H1 (cell line): ENCODE data around the gene TMBIM6. TPM values are rescaled to one million over a fixed set of nuclear protein-coding genes. Genes with fewer than 3 reads are reported as not detected.

Experiments used
- CTCF ChIA-PET: fragments of 300-600 bp; sonication (Branson Sonifier 250); formaldehyde crosslinking; loops from one replicate; lab custom pipeline; 2021; ENCODE audit not compliant: partially characterized antibody; lab: Charles Lee
- POLR2A ChIA-PET: fragments of 300-600 bp; sonication (Branson Sonifier 250); formaldehyde crosslinking; loops from one replicate; lab custom pipeline; 2021; ENCODE audit warnings: inconsistent platforms; ENCODE audit not compliant: partially characterized antibody; lab: Charles Lee
- DNase-seq, 2 experiments: peaks; one replicate each; pipeline versions ENCODE4 v3.0.0 to v3.0.0-alpha.2; 2010 to 2022; ENCODE audit warnings: low spot score in 2 of 2, low read depth in 1 of 2, mixed read lengths in 1 of 2
- FAIRE-seq: peaks from 2 replicates; lab custom pipeline; 2011; peaks lifted over from hg19 to GRCh38; lab: Jason Lieb, UNC
- H2AFZ ChIP-seq: 2 replicates; pipeline ENCODE4 v1.8.1; 2012; ENCODE audit warnings: low read length, inconsistent platforms
- H2AK5ac ChIP-seq: 2 replicates; pipeline ENCODE4 v1.6.1; 2013; ENCODE audit warnings: low read depth, low read length
- H2BK120ac ChIP-seq: replicated peaks from 2 replicates; pipeline ENCODE3; 2013; ENCODE audit warnings: low read depth, low read length, inconsistent platforms
- H2BK12ac ChIP-seq: 2 replicates; pipeline ENCODE4 v1.6.1; 2013; ENCODE audit warnings: low read depth, low read length
- H2BK15ac ChIP-seq: 2 replicates; pipeline ENCODE4 v1.6.1; 2013; ENCODE audit warnings: low read length
- H2BK20ac ChIP-seq: 2 replicates; pipeline ENCODE4 v1.6.1; 2013; ENCODE audit warnings: low read length
- H2BK5ac ChIP-seq: 2 replicates; pipeline ENCODE4 v1.6.1; 2013; ENCODE audit warnings: low read depth, low read length
- H3K14ac ChIP-seq: 2 replicates; pipeline ENCODE4 v1.6.1; 2013; ENCODE audit warnings: inconsistent platforms; ENCODE audit not compliant: insufficient read length
- H3K18ac ChIP-seq: 2 replicates; pipeline ENCODE4 v1.6.1; 2013; ENCODE audit warnings: low read length; ENCODE audit errors: extremely low read depth
- H3K23ac ChIP-seq: 2 replicates; pipeline ENCODE4 v1.6.1; 2013; ENCODE audit warnings: inconsistent platforms; ENCODE audit not compliant: insufficient read length
- H3K23me2 ChIP-seq: 2 replicates; pipeline ENCODE4 v1.6.1; 2013; ENCODE audit warnings: low read depth, low read length
- H3K27ac ChIP-seq: 2 replicates; pipeline ENCODE4 v1.6.1; 2011; ENCODE audit warnings: low read depth, low read length, inconsistent platforms
- H3K27me3 ChIP-seq, 4 experiments: replicated peaks in 1 of 4; 1 replicate in 1 of 4; 2 replicates in 3 of 4; pipeline versions ENCODE4 v1.6.1 to v1.8.1; 2011 to 2013; ENCODE audit warnings: low read length in 3 of 4, mild to moderate bottlenecking in 3 of 4, inconsistent platforms in 2 of 4, mixed read lengths in 2 of 4, moderate library complexity in 1 of 4; ENCODE audit not compliant: control insufficient read depth in 3 of 4, insufficient read depth in 3 of 4; ENCODE audit errors: extremely low read depth in 1 of 4
- H3K36me3 ChIP-seq, 4 experiments: 2 replicates each; pipeline versions ENCODE4 v1.6.1 to v1.8.1; 2011 to 2013; ENCODE audit warnings: mild to moderate bottlenecking in 4 of 4, low read length in 3 of 4, moderate library complexity in 2 of 4, control low read depth in 1 of 4, inconsistent platforms in 1 of 4; ENCODE audit not compliant: insufficient read depth in 4 of 4, control insufficient read depth in 2 of 4
- H3K4ac ChIP-seq: replicated peaks from 2 replicates; pipeline ENCODE3; 2013; ENCODE audit warnings: low read length, low read depth, mixed read lengths, inconsistent platforms; ENCODE audit not compliant: insufficient read length
- H3K4me1 ChIP-seq, 4 experiments: replicated peaks in 1 of 4; 1 replicate in 1 of 4; 2 replicates in 3 of 4; pipeline versions ENCODE4 v1.6.1 to v1.8.1; 2011 to 2013; ENCODE audit warnings: low read length in 3 of 4, inconsistent platforms in 2 of 4, mixed read lengths in 1 of 4; ENCODE audit not compliant: insufficient read depth in 4 of 4, control insufficient read depth in 3 of 4
- H3K4me2 ChIP-seq, 2 experiments: 2 replicates each; pipeline versions ENCODE4 v1.6.1 to v1.8.1; 2011 to 2013; ENCODE audit warnings: low read depth in 2 of 2, low read length in 2 of 2, control low read depth in 1 of 2, inconsistent platforms in 1 of 2, mild to moderate bottlenecking in 1 of 2; ENCODE audit not compliant: insufficient read depth in 1 of 2
- H3K4me3 ChIP-seq, 4 experiments: fragments of 200-600, 300-600 bp in 1 of 4; sonication (generic), shearing (Covaris generic), sonication (Bioruptor Twin) in 1 of 4; 2 replicates each; pipeline versions ENCODE4 v1.5.1 to v1.8.1; 2011 to 2016; ENCODE audit warnings: low read length in 4 of 4, low read depth in 3 of 4, control low read depth in 2 of 4, inconsistent platforms in 2 of 4, mild to moderate bottlenecking in 2 of 4, mixed read lengths in 1 of 4, moderate library complexity in 1 of 4; ENCODE audit not compliant: insufficient read depth in 2 of 4; ENCODE audit errors: extremely low read depth in 1 of 4
- H3K56ac ChIP-seq: replicated peaks from 2 replicates; pipeline ENCODE3; 2013; ENCODE audit warnings: low read depth, mild to moderate bottlenecking, mixed read lengths, low read length, inconsistent platforms; ENCODE audit not compliant: insufficient read length
- H3K79me1 ChIP-seq: 2 replicates; pipeline ENCODE4 v1.6.1; 2013; ENCODE audit warnings: low read depth, low read length, control low read depth
- H3K79me2 ChIP-seq, 2 experiments: 2 replicates each; pipeline versions ENCODE4 v1.6.1 to v1.8.1; 2012 to 2013; ENCODE audit warnings: low read length in 2 of 2, mild to moderate bottlenecking in 2 of 2, inconsistent platforms in 1 of 2; ENCODE audit not compliant: insufficient read depth in 2 of 2, control insufficient read depth in 1 of 2
- H3K9ac ChIP-seq, 4 experiments: replicated peaks in 1 of 4; 1 replicate in 1 of 4; 2 replicates in 3 of 4; pipeline versions ENCODE4 v1.6.1 to v1.8.1; 2011 to 2013; ENCODE audit warnings: low read depth in 3 of 4, low read length in 3 of 4, control low read depth in 2 of 4, mild to moderate bottlenecking in 2 of 4, moderate library complexity in 2 of 4, inconsistent platforms in 1 of 4; ENCODE audit errors: extremely low read depth in 1 of 4
- H3K9me3 ChIP-seq, 2 experiments: 2 replicates each; pipeline versions ENCODE4 v1.6.1 to v1.8.1; 2012 to 2013; ENCODE audit warnings: mild to moderate bottlenecking in 2 of 2, moderate library complexity in 2 of 2, control low read depth in 1 of 2, inconsistent platforms in 1 of 2, low read depth in 1 of 2, low read length in 1 of 2, mixed read lengths in 1 of 2; ENCODE audit not compliant: insufficient read depth in 2 of 2
- H4K20me1 ChIP-seq, 2 experiments: replicated peaks in 1 of 2; 2 replicates each; pipeline versions ENCODE3 to v1.8.1; 2011 to 2013; ENCODE audit warnings: inconsistent platforms in 2 of 2, low read length in 2 of 2, mild to moderate bottlenecking in 1 of 2; ENCODE audit not compliant: insufficient read depth in 2 of 2, control insufficient read depth in 1 of 2
- H4K5ac ChIP-seq: 2 replicates; pipeline ENCODE4 v1.6.1; 2013; ENCODE audit warnings: low read length, low read depth, mixed read lengths, inconsistent platforms; ENCODE audit not compliant: insufficient read length
- H4K8ac ChIP-seq: 2 replicates; pipeline ENCODE4 v1.8.0; 2013; ENCODE audit warnings: mild to moderate bottlenecking, moderate library complexity, low read length, inconsistent platforms; ENCODE audit not compliant: insufficient read depth; ENCODE audit errors: extremely low read depth
- H4K91ac ChIP-seq: replicated peaks from 2 replicates; pipeline ENCODE3; 2013; ENCODE audit warnings: low read length, mixed read lengths, inconsistent platforms; ENCODE audit not compliant: insufficient read length
- ATF2 ChIP-seq: IDR thresholded peaks from 2 replicates; pipeline ENCODE4 v1.6.1; 2012; ENCODE audit warnings: low read length, inconsistent platforms
- BCL11A ChIP-seq, 2 experiments: IDR thresholded peaks; one replicate each; pipeline ENCODE4 v1.6.1; 2011; ENCODE audit warnings: low read depth in 2 of 2, low read length in 2 of 2, mild to moderate bottlenecking in 2 of 2
- CBX5 ChIP-seq: fragments of 300-800, 300-1000 bp; sonication (generic); IDR thresholded peaks from 2 replicates; pipeline ENCODE4 v1.7.1; 2016; ENCODE audit warnings: antibody characterized with exemption, low read length, low read depth
- EGR1 ChIP-seq: IDR thresholded peaks from 2 replicates; pipeline ENCODE4 v1.6.1; 2011; ENCODE audit warnings: low read depth, low read length, borderline replicate concordance
- EP300 ChIP-seq, 2 experiments: IDR thresholded peaks; 1 replicate in 1 of 2; 2 replicates in 1 of 2; pipeline ENCODE4 v1.6.1; 2011 to 2012; ENCODE audit warnings: low read depth in 2 of 2, low read length in 2 of 2, mild to moderate bottlenecking in 2 of 2, borderline replicate concordance in 1 of 2, inconsistent platforms in 1 of 2, moderate library complexity in 1 of 2
- GABPA ChIP-seq: IDR thresholded peaks from 2 replicates; pipeline ENCODE4 v1.6.1; 2011; ENCODE audit warnings: mild to moderate bottlenecking, low read length, moderate library complexity, borderline replicate concordance; ENCODE audit not compliant: insufficient read depth
- KDM1A ChIP-seq: fragments of 200-600, 300-600 bp; sonication (generic); IDR thresholded peaks from 2 replicates; pipeline ENCODE4 v1.7.1; 2016; ENCODE audit warnings: mild to moderate bottlenecking, low read length, borderline replicate concordance
- PHF8 ChIP-seq: fragments of 200-600 bp; sonication (generic); conservative IDR thresholded peaks from 2 replicates; pipeline ENCODE4 v1.7.1; 2012; ENCODE audit warnings: low read depth, mild to moderate bottlenecking, inconsistent platforms, low read length, moderate library complexity
- POU5F1 ChIP-seq: IDR thresholded peaks from 2 replicates; pipeline ENCODE4 v1.6.1; 2011; ENCODE audit warnings: low read depth, mild to moderate bottlenecking, low read length, moderate library complexity
- RFX5 ChIP-seq: IDR thresholded peaks from 2 replicates; pipeline ENCODE4 v1.6.1; 2011; ENCODE audit warnings: low read depth, low read length, improper control_type of control experiment, borderline replicate concordance
- TAF7 ChIP-seq: optimal IDR thresholded peaks from 2 replicates; pipeline ENCODE3; 2011; ENCODE audit warnings: low read depth, mild to moderate bottlenecking, inconsistent platforms, low read length, moderate library complexity, borderline replicate concordance
- WGBS, 2 experiments: shearing (Covaris generic) in 1 of 2; methylation state at CpG; one replicate each; pipeline versions ENCODE4 v1.1.6 to v1.1.7; 2013 to 2015; ENCODE audit warnings: low lambda C conversion rate in 2 of 2, mixed read lengths in 2 of 2, inconsistent platforms in 1 of 2, low coverage in 1 of 2, missing lambda C conversion rate in 1 of 2; ENCODE audit not compliant: insufficient replicate concordance in 2 of 2, insufficient coverage in 1 of 2, insufficient read length in 1 of 2; ENCODE audit errors: extremely low coverage in 1 of 2, missing lambda C conversion rate in 1 of 2; 5-methylcytosine and 5-hydroxymethylcytosine counted together
- polyA plus RNA-seq, 7 experiments: library from polyadenylated mRNA; depleted of rRNA in 3 of 7; stranded (reverse) in 5 of 7; unstranded in 2 of 7; fragments of >200 nt in 5 of 7; fragments of 200-250 nt in 2 of 7; gene quantifications; 1 replicate in 5 of 7; 2 replicates in 1 of 7; 4 replicates in 1 of 7; pipeline versions ENCODE4 v1.2.1 to v1.2.3, GENCODE V29; 2011 to 2013; ENCODE audit warnings: missing spikeins in 2 of 7, mixed read lengths in 2 of 7
- total RNA-seq: library from RNA; stranded (reverse); fragmentation: NEBNext Ultra II Directional; extraction: Animal tissue kit (Norgen Biotek cat#: 25700); gene quantifications from 2 replicates; pipeline ENCODE4 v1.2.1, GENCODE V29; 2021

Gene TMBIM6
- total and polyA plus RNA-seq, 2 of the 8 experiments (the other 6 are each of a cell fraction or from before 2014, with no cell fraction given), result 423 to 556 TPM

DNA sequence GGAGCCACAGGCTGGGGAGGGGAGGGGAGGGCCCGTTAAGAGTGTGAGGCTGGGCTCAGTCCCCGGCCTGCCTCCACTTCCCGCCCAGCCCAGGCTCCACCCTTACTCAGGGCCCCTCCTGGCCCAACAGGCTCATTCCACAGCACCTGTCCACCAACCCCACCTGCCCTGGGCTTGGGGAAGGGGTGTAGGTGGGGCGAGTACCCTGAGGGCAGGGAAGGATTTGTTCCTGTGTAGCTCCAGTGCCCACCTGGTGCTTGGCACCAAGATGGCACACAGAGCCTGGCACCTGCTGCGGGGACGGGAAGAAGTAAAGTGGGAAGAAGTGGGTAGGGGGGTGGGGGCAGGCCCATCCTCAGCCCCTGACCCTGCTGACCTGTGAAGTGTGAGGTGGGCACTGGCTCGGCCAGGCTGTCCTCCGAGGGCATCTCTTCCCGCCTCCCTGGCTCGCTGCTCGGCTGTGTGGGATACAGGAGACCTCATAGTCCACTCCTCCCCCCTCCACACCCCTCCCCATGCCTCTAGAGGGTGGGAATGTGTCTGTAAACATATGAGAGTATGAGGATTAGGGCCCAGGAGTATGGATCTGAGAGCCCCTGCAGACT, 51.7 kb downstream of the TMBIM6 start:
- peaks cover 0 to 8% of the 10 kb centered on the region in 2 experiments for H4K20me1 ChIP-seq
- no peak overlapping the region for H2AFZ ChIP-seq
- no peaks in the 10 kb centered on the region for H3K9me3 ChIP-seq
- no peak overlapping the region for H2BK5ac ChIP-seq
- H4K8ac ChIP-seq, result no peak overlapping the region
- no peak overlapping the region for H3K23ac ChIP-seq
- DNase-seq, result no peak
- peaks cover 0 to 4% (median 0%) of the 10 kb centered on the region in 4 experiments; a peak in 2 of 7 replicates for H3K4me1 ChIP-seq
- H4K5ac ChIP-seq, result no peak overlapping the region
- H3K23me2 ChIP-seq, result no peaks in the 10 kb centered on the region
- H3K9ac ChIP-seq, result no peak overlapping the region
- no peak for FAIRE-seq
- no peak overlapping the region for H3K4me2 ChIP-seq
- POLR2A ChIA-PET, result interaction anchor here (0.8 to 1.8 kb wide), 6 partner anchors 7 to 47 kb away, joined by 3 to 6 read pairs (median 4); no protein-coding TSS in a partner anchor
- no peaks in the 10 kb centered on the region for H3K79me2 ChIP-seq
- H2BK20ac ChIP-seq, result no peak overlapping the region
- CTCF ChIA-PET, result interaction anchor here (1.0 to 8.1 kb wide), 7 partner anchors 8 to 153 kb away, joined by 3 to 54 read pairs (median 6); no protein-coding TSS in a partner anchor
- no peaks in the 10 kb centered on the region for H3K27me3 ChIP-seq
- H2AK5ac ChIP-seq, result no peak overlapping the region
- no peak overlapping the region for H3K27ac ChIP-seq
- no peak overlapping the region for H3K14ac ChIP-seq
- no peak overlapping the region for H3K4me3 ChIP-seq
- no peak overlapping the region for H4K91ac ChIP-seq
- no peak overlapping the region for H3K18ac ChIP-seq
- H3K79me1 ChIP-seq, result no peaks in the 10 kb centered on the region
- peaks cover 0 to 15% (median 8%) of the 10 kb centered on the region in 4 experiments; a peak in 5 of 8 replicates for H3K36me3 ChIP-seq
- no peak overlapping the region for H2BK120ac ChIP-seq
- no peak overlapping the region for H2BK15ac ChIP-seq
- no peak overlapping the region for H2BK12ac ChIP-seq
- H3K56ac ChIP-seq, result no peak overlapping the region
- no peak overlapping the region for H3K4ac ChIP-seq
- 99% methylated on average over 7 of the region's 11 CpGs; no CpG with 5 or more reads in 1 of the 2 experiments for WGBS, 2 experiments
- no peak for TF ChIP-seq EGR1
- no peak for TF ChIP-seq CBX5
- TF ChIP-seq RFX5, result no peak
- no peak for TF ChIP-seq BCL11A (IDR thresholded peaks at IDR 0.05; ENCODE audit: low read depth in 2 of 2, low read length in 2 of 2)
- TF ChIP-seq KDM1A, result no peak
- no peak for TF ChIP-seq POU5F1
- no peak for TF ChIP-seq TAF7
- no peak for TF ChIP-seq PHF8
- no peak for TF ChIP-seq EP300 (IDR thresholded peaks at IDR 0.05; ENCODE audit: borderline replicate concordance in 1 of 2, low read depth in 2 of 2, low read length in 2 of 2)
- TF ChIP-seq ATF2, result no peak
- TF ChIP-seq GABPA, result no peak
